ENCODE results near the gene C21orf91. TPM values are rescaled to one million over a fixed set of nuclear protein-coding genes. Genes with fewer than 3 reads are reported as not detected.

C21orf91 gene
- total and polyA plus RNA-seq, 9 of the 15 experiments (the other 6 are each of a cell fraction or from before 2014, with no cell fraction given) = 3.9 to 14.1 (median 12.1) TPM

DNA sequence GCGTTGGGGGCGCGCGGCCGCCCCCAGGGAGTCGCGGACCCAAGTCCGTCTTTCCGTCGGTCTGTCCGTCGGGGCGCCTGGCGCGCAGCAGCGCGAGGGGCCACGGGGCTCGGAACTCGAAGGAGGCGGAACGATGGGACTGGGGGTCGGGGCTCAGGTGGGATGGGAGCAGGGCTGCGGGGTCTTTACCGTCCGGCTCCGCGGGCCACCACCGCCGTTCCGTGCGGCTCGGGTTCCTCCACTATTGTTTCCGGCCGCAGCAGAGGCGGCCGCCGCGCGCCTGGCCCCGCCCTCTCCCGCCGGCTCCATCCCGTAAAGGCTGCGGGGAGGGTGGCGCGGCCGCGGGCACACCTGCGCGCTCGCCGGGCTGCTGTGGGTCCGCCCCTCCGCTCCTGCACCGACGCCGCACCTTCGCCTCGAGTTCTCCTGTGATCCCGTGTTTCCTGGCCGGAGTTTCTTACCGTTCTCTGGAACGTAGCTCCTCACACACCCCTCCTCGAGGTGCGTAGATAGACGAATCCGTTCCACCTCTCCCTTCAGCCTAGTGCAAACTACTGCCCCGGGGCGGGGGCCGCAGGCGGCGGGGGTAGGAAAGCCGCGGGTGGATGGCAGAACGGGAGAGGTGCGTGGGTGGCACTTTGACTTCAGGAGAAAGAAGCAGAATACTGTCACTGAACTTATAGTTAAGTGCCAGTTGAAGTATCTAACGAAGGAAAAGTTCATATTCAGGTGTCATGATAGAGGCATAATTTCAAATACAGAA is at the start of gene C21orf91 (continued):
- TF ChIP-seq, protein P1, sequence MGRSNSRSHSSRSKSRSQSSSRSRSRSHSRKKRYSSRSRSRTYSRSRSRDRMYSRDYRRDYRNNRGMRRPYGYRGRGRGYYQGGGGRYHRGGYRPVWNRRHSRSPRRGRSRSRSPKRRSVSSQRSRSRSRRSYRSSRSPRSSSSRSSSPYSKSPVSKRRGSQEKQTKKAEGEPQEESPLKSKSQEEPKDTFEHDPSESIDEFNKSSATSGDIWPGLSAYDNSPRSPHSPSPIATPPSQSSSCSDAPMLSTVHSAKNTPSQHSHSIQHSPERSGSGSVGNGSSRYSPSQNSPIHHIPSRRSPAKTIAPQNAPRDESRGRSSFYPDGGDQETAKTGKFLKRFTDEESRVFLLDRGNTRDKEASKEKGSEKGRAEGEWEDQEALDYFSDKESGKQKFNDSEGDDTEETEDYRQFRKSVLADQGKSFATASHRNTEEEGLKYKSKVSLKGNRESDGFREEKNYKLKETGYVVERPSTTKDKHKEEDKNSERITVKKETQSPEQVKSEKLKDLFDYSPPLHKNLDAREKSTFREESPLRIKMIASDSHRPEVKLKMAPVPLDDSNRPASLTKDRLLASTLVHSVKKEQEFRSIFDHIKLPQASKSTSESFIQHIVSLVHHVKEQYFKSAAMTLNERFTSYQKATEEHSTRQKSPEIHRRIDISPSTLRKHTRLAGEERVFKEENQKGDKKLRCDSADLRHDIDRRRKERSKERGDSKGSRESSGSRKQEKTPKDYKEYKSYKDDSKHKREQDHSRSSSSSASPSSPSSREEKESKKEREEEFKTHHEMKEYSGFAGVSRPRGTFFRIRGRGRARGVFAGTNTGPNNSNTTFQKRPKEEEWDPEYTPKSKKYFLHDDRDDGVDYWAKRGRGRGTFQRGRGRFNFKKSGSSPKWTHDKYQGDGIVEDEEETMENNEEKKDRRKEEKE (IDR thresholded peaks at IDR 0.05; ENCODE audit: borderline replicate concordance in 1 of 2, control insufficient read depth in 1 of 2, low read depth in 2 of 2, low read length in 1 of 2) = peak in 1 of 2 experiments; percentile 98; a peak in 2 of 4 replicates
- TF ChIP-seq, protein P2, sequence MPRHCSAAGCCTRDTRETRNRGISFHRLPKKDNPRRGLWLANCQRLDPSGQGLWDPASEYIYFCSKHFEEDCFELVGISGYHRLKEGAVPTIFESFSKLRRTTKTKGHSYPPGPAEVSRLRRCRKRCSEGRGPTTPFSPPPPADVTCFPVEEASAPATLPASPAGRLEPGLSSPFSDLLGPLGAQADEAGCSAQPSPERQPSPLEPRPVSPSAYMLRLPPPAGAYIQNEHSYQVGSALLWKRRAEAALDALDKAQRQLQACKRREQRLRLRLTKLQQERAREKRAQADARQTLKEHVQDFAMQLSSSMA (CRISPR knock-in tag; IDR thresholded peaks at IDR 0.05) = no peak
- TF ChIP-seq, protein P3, sequence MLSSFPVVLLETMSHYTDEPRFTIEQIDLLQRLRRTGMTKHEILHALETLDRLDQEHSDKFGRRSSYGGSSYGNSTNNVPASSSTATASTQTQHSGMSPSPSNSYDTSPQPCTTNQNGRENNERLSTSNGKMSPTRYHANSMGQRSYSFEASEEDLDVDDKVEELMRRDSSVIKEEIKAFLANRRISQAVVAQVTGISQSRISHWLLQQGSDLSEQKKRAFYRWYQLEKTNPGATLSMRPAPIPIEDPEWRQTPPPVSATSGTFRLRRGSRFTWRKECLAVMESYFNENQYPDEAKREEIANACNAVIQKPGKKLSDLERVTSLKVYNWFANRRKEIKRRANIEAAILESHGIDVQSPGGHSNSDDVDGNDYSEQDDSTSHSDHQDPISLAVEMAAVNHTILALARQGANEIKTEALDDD (IDR thresholded peaks at IDR 0.05) = no peak
- TF ChIP-seq ZFP1 (CRISPR knock-in tag; IDR thresholded peaks at IDR 0.05) (0 out of 2 replicates have a peak, but pooled peaks have one; percentile 13), PCBP2 (IDR thresholded peaks at IDR 0.05; ENCODE audit: low read depth, low read length, poor library complexity, severe bottlenecking) (peak; percentile 46), ZFX (CRISPR knock-in tag; IDR thresholded peaks at IDR 0.05) (peak; percentile 77), MAZ (CRISPR knock-in tag; conservative IDR thresholded peaks at IDR 0.05 in 1 of 2, IDR thresholded peaks at IDR 0.05 in 1 of 2) (peak; percentile 81 to 95), PHB2 (IDR thresholded peaks at IDR 0.05; ENCODE audit: low read depth) (no peak), EP400 (IDR thresholded peaks at IDR 0.05) (peak; percentile 50; the same call in 1 of the 2 replicates)
- TF ChIP-seq, protein P4, sequence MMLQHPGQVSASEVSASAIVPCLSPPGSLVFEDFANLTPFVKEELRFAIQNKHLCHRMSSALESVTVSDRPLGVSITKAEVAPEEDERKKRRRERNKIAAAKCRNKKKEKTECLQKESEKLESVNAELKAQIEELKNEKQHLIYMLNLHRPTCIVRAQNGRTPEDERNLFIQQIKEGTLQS (IDR thresholded peaks at IDR 0.05) = peak; percentile 31; the same call in 1 of the 2 replicates
- TF ChIP-seq, protein P4 (CRISPR knock-in tag; conservative IDR thresholded peaks at IDR 0.05) = no peak
- TF ChIP-seq, protein P5, sequence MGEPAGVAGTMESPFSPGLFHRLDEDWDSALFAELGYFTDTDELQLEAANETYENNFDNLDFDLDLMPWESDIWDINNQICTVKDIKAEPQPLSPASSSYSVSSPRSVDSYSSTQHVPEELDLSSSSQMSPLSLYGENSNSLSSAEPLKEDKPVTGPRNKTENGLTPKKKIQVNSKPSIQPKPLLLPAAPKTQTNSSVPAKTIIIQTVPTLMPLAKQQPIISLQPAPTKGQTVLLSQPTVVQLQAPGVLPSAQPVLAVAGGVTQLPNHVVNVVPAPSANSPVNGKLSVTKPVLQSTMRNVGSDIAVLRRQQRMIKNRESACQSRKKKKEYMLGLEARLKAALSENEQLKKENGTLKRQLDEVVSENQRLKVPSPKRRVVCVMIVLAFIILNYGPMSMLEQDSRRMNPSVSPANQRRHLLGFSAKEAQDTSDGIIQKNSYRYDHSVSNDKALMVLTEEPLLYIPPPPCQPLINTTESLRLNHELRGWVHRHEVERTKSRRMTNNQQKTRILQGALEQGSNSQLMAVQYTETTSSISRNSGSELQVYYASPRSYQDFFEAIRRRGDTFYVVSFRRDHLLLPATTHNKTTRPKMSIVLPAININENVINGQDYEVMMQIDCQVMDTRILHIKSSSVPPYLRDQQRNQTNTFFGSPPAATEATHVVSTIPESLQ (CRISPR knock-in tag; IDR thresholded peaks at IDR 0.05) = 0 out of 2 replicates have a peak, but pooled peaks have one; percentile 40
